Endodermal cell (in vitro differentiated cells): Measurements from ENCODE around the gene HIP1. TPM values are rescaled to one million over a fixed set of nuclear protein-coding genes. Genes with fewer than 3 reads are reported as not detected.
"Not testable (repeated sequence)": the region's sequence is repeated elsewhere in the genome, so short reads cannot be mapped to it uniquely, and the experiment has no call there.

Experiments
- DNase-seq: peaks from one replicate; pipeline ENCODE4 v3.0.0-alpha.2; 2017
- H3K27ac ChIP-seq: 2 replicates; pipeline ENCODE4 v1.5.1; 2013; ENCODE audit warnings: mild to moderate bottlenecking, low read depth, low read length, moderate library complexity
- H3K27me3 ChIP-seq: 2 replicates; pipeline ENCODE4 v1.6.1; 2013; ENCODE audit warnings: mild to moderate bottlenecking, low read length, moderate library complexity; ENCODE audit not compliant: insufficient read depth, control insufficient read depth, poor library complexity, severe bottlenecking
- H3K36me3 ChIP-seq: 2 replicates; pipeline ENCODE4 v1.7.0; 2013; ENCODE audit warnings: mild to moderate bottlenecking, low read length, moderate library complexity; ENCODE audit not compliant: control insufficient read depth, insufficient read depth
- H3K4me1 ChIP-seq: one replicate; pipeline ENCODE4 v1.7.0; 2013; ENCODE audit warnings: low read length; ENCODE audit not compliant: control insufficient read depth, insufficient read depth
- H3K4me3 ChIP-seq: 2 replicates; pipeline ENCODE4 v1.5.1; 2013; ENCODE audit warnings: mild to moderate bottlenecking, low read length, moderate library complexity
- H3K9ac ChIP-seq: 2 replicates; pipeline ENCODE4 v1.6.1; 2013; ENCODE audit warnings: mild to moderate bottlenecking, low read length, moderate library complexity; ENCODE audit not compliant: poor library complexity, severe bottlenecking; ENCODE audit errors: extremely low read depth
- H3K9me3 ChIP-seq: 2 replicates; pipeline ENCODE4 v1.6.1; 2013; ENCODE audit warnings: mild to moderate bottlenecking, low read length, moderate library complexity; ENCODE audit not compliant: control insufficient read depth
- H3K27ac Mint-ChIP-seq: 2 replicates; pipeline ENCODE4 v1.8.0; 2020; ENCODE audit warnings: mixed read lengths
- H3K27me3 Mint-ChIP-seq: 2 replicates; pipeline ENCODE4 v1.8.0; 2021; ENCODE audit warnings: mild to moderate bottlenecking, mixed read lengths; ENCODE audit not compliant: insufficient read depth
- H3K36me3 Mint-ChIP-seq: 2 replicates; pipeline ENCODE4 v1.8.0; 2020; ENCODE audit warnings: low read depth, mixed read lengths
- H3K4me1 Mint-ChIP-seq: 2 replicates; pipeline ENCODE4 v1.8.0; 2020; ENCODE audit warnings: mixed read lengths
- H3K4me3 Mint-ChIP-seq: 2 replicates; pipeline ENCODE4 v1.8.0; 2020; ENCODE audit warnings: mild to moderate bottlenecking, moderate library complexity, mixed read lengths
- H3K9me3 Mint-ChIP-seq: 2 replicates; pipeline ENCODE4 v1.8.0; 2020; ENCODE audit warnings: mild to moderate bottlenecking, mixed read lengths
- CTCF ChIP-seq: fragments of 200-600 bp; sonication (generic); conservative IDR thresholded peaks from 2 replicates; pipeline ENCODE4 v1.5.0; 2021; ENCODE audit warnings: antibody characterized with exemption, mild to moderate bottlenecking
- WGBS, 2 experiments: methylation state at CpG; one replicate each; pipeline versions ENCODE4 v1.1.5 to v1.1.7; 2013; ENCODE audit warnings: missing lambda C conversion rate in 2 of 2, mixed read lengths in 1 of 2; ENCODE audit not compliant: insufficient coverage in 1 of 2, insufficient read length in 1 of 2; 5-methylcytosine and 5-hydroxymethylcytosine counted together
- total RNA-seq, 2 donors: library from RNA; stranded (reverse); fragmentation: NEBNext Ultra II Directional in 1 of 2; extraction: Animal tissue kit (Norgen Biotek cat#: 25700) in 1 of 2; gene quantifications; 2 replicates in 1 of 2; 3 replicates in 1 of 2; pipeline ENCODE4 v1.2.1, GENCODE V29; 2021

The HIP1 gene
- total RNA-seq, 2 donors from 2014 or later: 64.7 to 70.0 TPM

- Histone ChIP-seq H3K9ac (no peak overlapping the region), H3K4me1 (no peaks in the 10 kb centered on the region), H3K27ac (no peak overlapping the region), H3K9me3 (no peaks in the 10 kb centered on the region), H3K36me3 (no peaks in the 10 kb centered on the region), H3K4me3 (no peak overlapping the region), H3K27me3 (no peaks in the 10 kb centered on the region)
- TF ChIP-seq CTCF: no peak
- 92 to 95% methylated on average over 3 of the region's 3 CpGs for WGBS, 2 experiments
- no peaks in the 10 kb centered on the region for H3K36me3 Mint-ChIP-seq
- no peaks in the 10 kb centered on the region for H3K9me3 Mint-ChIP-seq
- no peak overlapping the region for H3K4me3 Mint-ChIP-seq
- H3K4me1 Mint-ChIP-seq: peaks cover 8% of the 10 kb centered on the region
- no peaks in the 10 kb centered on the region for H3K27me3 Mint-ChIP-seq
- no peak for DNase-seq
- H3K27ac Mint-ChIP-seq: no peak overlapping the region
Measured at GRCh38 chr7:75723444-75723843, 15.3 kb downstream of the HIP1 start.

- no peak overlapping the region for H3K27ac ChIP-seq
- H3K27me3 ChIP-seq: no peaks in the 10 kb centered on the region
- no peaks in the 10 kb centered on the region for H3K36me3 ChIP-seq
- H3K9ac ChIP-seq: no peak overlapping the region
- no peaks in the 10 kb centered on the region for H3K36me3 Mint-ChIP-seq
- H3K27me3 Mint-ChIP-seq: no peaks in the 10 kb centered on the region
- H3K4me1 Mint-ChIP-seq: no peaks in the 10 kb centered on the region
- no peak overlapping the region for H3K4me3 Mint-ChIP-seq
- no peak for DNase-seq
- no peaks in the 10 kb centered on the region for H3K4me1 ChIP-seq
- WGBS, 2 experiments: 93 to 100% methylated on average over 2 to 4 of the region's 4 CpGs
- no peak for TF ChIP-seq CTCF
- H3K4me3 ChIP-seq: no peak overlapping the region
- H3K9me3 ChIP-seq: no peaks in the 10 kb centered on the region
- no peaks in the 10 kb centered on the region for H3K9me3 Mint-ChIP-seq
- no peak overlapping the region for H3K27ac Mint-ChIP-seq
Measured at GRCh38 chr7:75722373-75722772, 16.4 kb downstream of the HIP1 start.

- H3K4me3 ChIP-seq, H3K27ac Mint-ChIP-seq, H3K4me1 Mint-ChIP-seq, H3K4me3 Mint-ChIP-seq, H3K9me3 Mint-ChIP-seq, H3K36me3 ChIP-seq, H3K27ac ChIP-seq, H3K36me3 Mint-ChIP-seq, H3K27me3 ChIP-seq, DNase-seq, H3K9ac ChIP-seq, H3K9me3 ChIP-seq, H3K4me1 ChIP-seq, H3K27me3 Mint-ChIP-seq: not testable (repeated sequence)
- 80 to 93% methylated on average over 2 to 9 of the region's 9 CpGs for WGBS, 2 experiments
Measured at GRCh38 chr7:75721922-75722321, 16.8 kb downstream of the HIP1 start.

- Mint-ChIP-seq H3K4me1 (no peaks in the 10 kb centered on the region), H3K4me3 (no peak overlapping the region)
Measured at GRCh38 chr7:75721426-75721825, 17.3 kb downstream of the HIP1 start.

More at GRCh38 chr7:75721426-75721825, 17.3 kb downstream of the HIP1 start:
- H3K27ac ChIP-seq: no peak overlapping the region
- no peak overlapping the region for H3K9ac ChIP-seq
- no peaks in the 10 kb centered on the region for H3K27me3 Mint-ChIP-seq
- TF ChIP-seq CTCF: no peak
- no peaks in the 10 kb centered on the region for H3K9me3 Mint-ChIP-seq
- no peaks in the 10 kb centered on the region for H3K27me3 ChIP-seq
- no peak overlapping the region for H3K27ac Mint-ChIP-seq
- 88 to 91% methylated on average over 2 of the region's 2 CpGs for WGBS, 2 experiments
- no peak overlapping the region for H3K4me3 ChIP-seq
- no peaks in the 10 kb centered on the region for H3K9me3 ChIP-seq
- no peaks in the 10 kb centered on the region for H3K4me1 ChIP-seq
- H3K36me3 Mint-ChIP-seq: peaks cover 4% of the 10 kb centered on the region
- no peaks in the 10 kb centered on the region for H3K36me3 ChIP-seq
- DNase-seq: no peak
